A549 (cell line): Measurements from ENCODE around the gene XKR7. TPM values are rescaled to one million over a fixed set of nuclear protein-coding genes. Genes with fewer than 3 reads are reported as not detected.

ENCODE experiments used
- ATAC-seq, 2 experiments: fragments of 200-7000 bp in 1 of 2; fragments of >200 bp in 1 of 2; cut with Nextera tagmentation in 1 of 2; cut with Tn5 transposase in 1 of 2; 3 replicates each; pipeline versions ENCODE4 v1.8.0 to v1.9.1; 2018 to 2020; ENCODE audit warnings: mild to moderate bottlenecking in 1 of 2, moderate library complexity in 1 of 2
- CTCF ChIA-PET: fragments of 300-600 bp; sonication (Branson Sonifier 250); formaldehyde crosslinking; extraction: SDS; loops from one replicate; lab custom pipeline; 2021; ENCODE audit warnings: antibody characterized with exemption, inconsistent platforms; lab: Yijun Ruan, JAX
- POLR2A ChIA-PET: fragments of 350-600 bp; formaldehyde crosslinking; extraction: SDS; loops from one replicate; lab custom pipeline; 2021; ENCODE audit warnings: antibody characterized with exemption, inconsistent platforms; lab: Yijun Ruan, JAX
- DNase-seq, 2 experiments: peaks; one replicate each; pipeline versions ENCODE4 v3.0.0 to v3.0.0-alpha.2; 2011 to 2016; ENCODE audit warnings: low read depth in 1 of 2, low spot score in 1 of 2
- FAIRE-seq: peaks from 2 replicates; lab custom pipeline; 2011; peaks lifted over from hg19 to GRCh38; lab: Jason Lieb, UNC
- H3K27ac ChIP-seq, 2 experiments: fragments of >200 bp; sonication (Bioruptor Twin); formaldehyde crosslinking; 3 replicates each; pipeline ENCODE4 v1.5.1; 2016 to 2017
- H3K4me1 ChIP-seq: fragments of >200 bp; sonication (Bioruptor Twin); formaldehyde crosslinking; 3 replicates; pipeline ENCODE4 v1.6.1; 2016
- H3K4me2 ChIP-seq: fragments of >200 bp; sonication (Bioruptor Twin); formaldehyde crosslinking; 3 replicates; pipeline ENCODE4 v1.6.1; 2016
- H3K4me3 ChIP-seq: fragments of >200 bp; sonication (Bioruptor Twin); formaldehyde crosslinking; 3 replicates; pipeline ENCODE4 v1.5.1; 2016
- H3K9me3 ChIP-seq: fragments of >200 bp; sonication (Bioruptor Twin); formaldehyde crosslinking; 3 replicates; pipeline ENCODE4 v1.6.1; 2016
- BCL3 ChIP-seq: fragments of >200 bp; sonication (Bioruptor Twin); formaldehyde crosslinking; IDR thresholded peaks from 3 replicates; pipeline ENCODE4 v1.6.1; 2016
- BHLHE40 ChIP-seq: IDR thresholded peaks from 2 replicates; pipeline ENCODE4 v1.6.1; 2012; ENCODE audit warnings: low read depth, low read length, inconsistent platforms
- E2F6 ChIP-seq: IDR thresholded peaks from 2 replicates; pipeline ENCODE4 v1.6.1; 2012; ENCODE audit warnings: low read depth, borderline replicate concordance
- EHMT2 ChIP-seq: fragments of 200-600 bp; sonication (generic); IDR thresholded peaks from 2 replicates; pipeline ENCODE4 v1.6.1; 2016; ENCODE audit warnings: antibody characterized with exemption, low read depth, mild to moderate bottlenecking, moderate library complexity
- FOSL2 ChIP-seq, 2 experiments: fragments of 450-650 bp in 1 of 2; fragments of >200 bp in 1 of 2; sonication (Bioruptor Twin) in 1 of 2; formaldehyde crosslinking; IDR thresholded peaks; 2 replicates each; pipeline versions ENCODE4 v1.5.0 to v1.6.1; 2016 to 2020; ENCODE audit warnings: mild to moderate bottlenecking in 1 of 2, moderate library complexity in 1 of 2
- FOXS1 ChIP-seq: fragments of 250-450 bp; sonication (Bioruptor Pico); IDR thresholded peaks from 2 replicates; pipeline ENCODE4 v1.5.0; 2020; ENCODE audit warnings: mild to moderate bottlenecking, moderate library complexity
- GATA3 ChIP-seq: IDR thresholded peaks from 2 replicates; pipeline ENCODE4 v1.6.1; 2012; ENCODE audit warnings: borderline replicate concordance
- HMGXB4 ChIP-seq: fragments of 250-450 bp; sonication (Bioruptor Pico); IDR thresholded peaks from 2 replicates; pipeline ENCODE4 v1.5.0; 2021; ENCODE audit warnings: mild to moderate bottlenecking, moderate library complexity, borderline replicate concordance
- MAFK ChIP-seq: fragments of 450-650 bp; IDR thresholded peaks from 2 replicates; pipeline ENCODE4 v1.6.1; 2014; ENCODE audit not compliant: partially characterized antibody
- NR3C1 ChIP-seq: fragments of >200 bp; sonication (Bioruptor Twin); formaldehyde crosslinking; IDR thresholded peaks from 3 replicates; pipeline ENCODE4 v1.6.1; 2017
- PHF8 ChIP-seq: fragments of 200-600 bp; sonication (generic); IDR thresholded peaks from 2 replicates; pipeline ENCODE4 v1.6.1; 2016; ENCODE audit warnings: low read depth, mild to moderate bottlenecking, antibody characterized with exemption, moderate library complexity, borderline replicate concordance
- RAD21 ChIP-seq, 2 experiments: fragments of >200 bp in 1 of 2; sonication (Bioruptor Twin) in 1 of 2; formaldehyde crosslinking in 1 of 2; IDR thresholded peaks in 1 of 2; conservative IDR thresholded peaks in 1 of 2; 2 replicates in 1 of 2; 3 replicates in 1 of 2; pipeline ENCODE4 v1.6.1; 2012 to 2018; ENCODE audit warnings: inconsistent platforms in 1 of 2
- RCOR1 ChIP-seq: fragments of 150-350 bp; IDR thresholded peaks from 2 replicates; pipeline ENCODE4 v1.6.1; 2014; ENCODE audit warnings: antibody characterized with exemption, low read length, low read depth
- REST ChIP-seq: fragments of 200-600 bp; sonication (generic); IDR thresholded peaks from 2 replicates; pipeline ENCODE4 v1.6.1; 2016; ENCODE audit warnings: antibody characterized with exemption, mild to moderate bottlenecking, moderate library complexity
- RFX5 ChIP-seq: fragments of 450-650 bp; IDR thresholded peaks from 2 replicates; pipeline ENCODE4 v1.7.1; 2014; ENCODE audit warnings: antibody characterized with exemption, mild to moderate bottlenecking, moderate library complexity
- SREBF2 ChIP-seq: fragments of 450-650 bp; IDR thresholded peaks from 2 replicates; pipeline ENCODE4 v1.6.1; 2014; ENCODE audit warnings: mild to moderate bottlenecking, moderate library complexity
- TP53 ChIP-seq: fragments of 250-450 bp; sonication (Bioruptor Pico); IDR thresholded peaks from 2 replicates; pipeline ENCODE4 v1.5.0; 2021; ENCODE audit warnings: mild to moderate bottlenecking, moderate library complexity
- USF2 ChIP-seq: fragments of 450-650 bp; IDR thresholded peaks from 2 replicates; pipeline ENCODE4 v1.6.1; 2014; ENCODE audit warnings: antibody characterized with exemption
- ZFP36 ChIP-seq: fragments of 450-650 bp; IDR thresholded peaks from 2 replicates; pipeline ENCODE4 v1.6.1; 2014; ENCODE audit warnings: borderline replicate concordance; ENCODE audit not compliant: partially characterized antibody
- ZNF302 ChIP-seq: fragments of 250-450 bp; sonication (Bioruptor Pico); IDR thresholded peaks from 2 replicates; pipeline ENCODE4 v1.9.0; 2021; ENCODE audit warnings: inconsistent platforms, mild to moderate bottlenecking, moderate library complexity
- WGBS: methylation state at CpG from one replicate; pipeline ENCODE4 v1.1.6; 2017; ENCODE audit errors: missing lambda C conversion rate; 5-methylcytosine and 5-hydroxymethylcytosine counted together
- polyA plus RNA-seq, 4 experiments: library from polyadenylated mRNA; depleted of rRNA in 3 of 4; stranded (reverse); fragments of >200 nt; fragmentation: RNase III in 1 of 4; extraction: RNeasy Plus Mini Kit Qiagen cat#74134 plus additional on column Dnase treatment in 1 of 4; gene quantifications; 2 replicates in 3 of 4; 3 replicates in 1 of 4; pipeline ENCODE4 v1.2.3, GENCODE V29; 2011 to 2017

The XKR7 gene
- polyA plus RNA-seq, 2 of the 4 experiments (the other 2 are of a cell fraction): 0.01 TPM; not detected in 1

- no peak for TF ChIP-seq ZNF302 (CRISPR knock-in tag)
Measured at GRCh38 chr20:32007787-32008616, 40.1 kb downstream of the XKR7 start (continued).

- DNase-seq (no peak), ATAC-seq (no peak), FAIRE-seq (no peak)
- no peak for TF ChIP-seq MAFK
- TF ChIP-seq ZFP36: no peak
- no peak for TF ChIP-seq RFX5
- TF ChIP-seq REST: no peak
- no peak for TF ChIP-seq USF2
- TF ChIP-seq HMGXB4 (CRISPR knock-in tag): no peak
- TF ChIP-seq NR3C1: no peak
- no peak for TF ChIP-seq FOSL2 (IDR thresholded peaks at IDR 0.05)
- TF ChIP-seq FOSL2 (CRISPR knock-in tag; IDR thresholded peaks at IDR 0.05): no peak
- TF ChIP-seq EHMT2: no peak
- TF ChIP-seq GATA3: no peak
- no peak for TF ChIP-seq PHF8
- TF ChIP-seq TP53 (CRISPR knock-in tag): no peak
- TF ChIP-seq BCL3: no peak
- TF ChIP-seq SREBF2: no peak
- TF ChIP-seq FOXS1 (CRISPR knock-in tag): no peak
- no peak for TF ChIP-seq RCOR1
- TF ChIP-seq E2F6: no peak
- TF ChIP-seq RAD21 (conservative IDR thresholded peaks at IDR 0.05 in 1 of 2, IDR thresholded peaks at IDR 0.05 in 1 of 2): no peak
- no peak for TF ChIP-seq BHLHE40
- H3K27ac ChIP-seq: no peak overlapping the region
- POLR2A ChIA-PET: no interaction called here
- no peak overlapping the region for H3K4me2 ChIP-seq
- WGBS: 49% methylated on average over 7 of the region's 7 CpGs
- no peaks in the 10 kb centered on the region for H3K4me1 ChIP-seq
- H3K4me3 ChIP-seq: no peak overlapping the region
- H3K9me3 ChIP-seq: no peaks in the 10 kb centered on the region
- CTCF ChIA-PET: interaction anchor here (3.3 kb wide), 1 partner anchor 22 kb away, joined by 18 read pairs; no protein-coding TSS in a partner anchor
Measured at GRCh38 chr20:32009564-32009963, 41.6 kb downstream of the XKR7 start.
